MM.1S (cell line): ENCODE results near the gene FAM120A.

Source experiments
- EZH2 ChIP-seq: fragments of 300-600 bp; sonication (generic); optimal IDR thresholded peaks from 2 replicates; pipeline ENCODE3; 2017; ENCODE audit warnings: low read depth, mild to moderate bottlenecking, antibody characterized with exemption, low read length, mixed read lengths
- TF ChIP-seq, protein P1 (sequence below): fragments of 300-600 bp; sonication (generic); IDR thresholded peaks from 2 replicates; pipeline ENCODE4 v1.5.1; 2016; ENCODE audit warnings: antibody characterized with exemption, low read length, mixed read lengths

- TF ChIP-seq, protein P1, sequence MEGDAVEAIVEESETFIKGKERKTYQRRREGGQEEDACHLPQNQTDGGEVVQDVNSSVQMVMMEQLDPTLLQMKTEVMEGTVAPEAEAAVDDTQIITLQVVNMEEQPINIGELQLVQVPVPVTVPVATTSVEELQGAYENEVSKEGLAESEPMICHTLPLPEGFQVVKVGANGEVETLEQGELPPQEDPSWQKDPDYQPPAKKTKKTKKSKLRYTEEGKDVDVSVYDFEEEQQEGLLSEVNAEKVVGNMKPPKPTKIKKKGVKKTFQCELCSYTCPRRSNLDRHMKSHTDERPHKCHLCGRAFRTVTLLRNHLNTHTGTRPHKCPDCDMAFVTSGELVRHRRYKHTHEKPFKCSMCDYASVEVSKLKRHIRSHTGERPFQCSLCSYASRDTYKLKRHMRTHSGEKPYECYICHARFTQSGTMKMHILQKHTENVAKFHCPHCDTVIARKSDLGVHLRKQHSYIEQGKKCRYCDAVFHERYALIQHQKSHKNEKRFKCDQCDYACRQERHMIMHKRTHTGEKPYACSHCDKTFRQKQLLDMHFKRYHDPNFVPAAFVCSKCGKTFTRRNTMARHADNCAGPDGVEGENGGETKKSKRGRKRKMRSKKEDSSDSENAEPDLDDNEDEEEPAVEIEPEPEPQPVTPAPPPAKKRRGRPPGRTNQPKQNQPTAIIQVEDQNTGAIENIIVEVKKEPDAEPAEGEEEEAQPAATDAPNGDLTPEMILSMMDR = no peak
- TF ChIP-seq EZH2 = no peak
Measured at GRCh38 chr9:93560991-93561390, 109.5 kb downstream of the FAM120A start.
